Psoas muscle (tissue), 8 donors: ENCODE data around the gene MARCKSL1. TPM values are rescaled to one million over a fixed set of nuclear protein-coding genes. Genes with fewer than 3 reads are reported as not detected.

Experiments
- ATAC-seq, 4 donors: fragments of 200-7000 bp; cut with Tn5 transposase; one replicate each; pipeline ENCODE4 v1.9.1; 2020; ENCODE audit warnings: moderate library complexity in 3 of 4, mild to moderate bottlenecking in 2 of 4
- DNase-seq, 2 donors: peaks; one replicate each; pipeline ENCODE4 v3.0.0-alpha.2; 2020
- H3K27ac ChIP-seq: fragments of 200-600 bp; one replicate; pipeline ENCODE4 v1.8.0; 2022
- H3K27me3 ChIP-seq, 3 donors: fragments of 200-600 bp in 1 of 3; one replicate each; pipeline versions ENCODE4 v1.6.1 to v1.8.0; 2013 to 2022; ENCODE audit warnings: low read length in 2 of 3, mild to moderate bottlenecking in 2 of 3, moderate library complexity in 1 of 3; ENCODE audit not compliant: insufficient read depth in 3 of 3
- H3K36me3 ChIP-seq, 2 donors: fragments of 200-600 bp in 1 of 2; one replicate each; pipeline versions ENCODE4 v1.6.1 to v1.8.0; 2013 to 2022; ENCODE audit warnings: low read depth in 1 of 2, mild to moderate bottlenecking in 1 of 2, moderate library complexity in 1 of 2; ENCODE audit not compliant: insufficient read depth in 1 of 2
- H3K4me1 ChIP-seq: fragments of 200-600 bp; one replicate; pipeline ENCODE4 v1.8.0; 2022
- H3K4me3 ChIP-seq: fragments of 200-600 bp; one replicate; pipeline ENCODE4 v1.8.0; 2022; ENCODE audit warnings: mild to moderate bottlenecking
- H3K9me3 ChIP-seq: fragments of 200-600 bp; one replicate; pipeline ENCODE4 v1.8.0; 2022
- CTCF ChIP-seq: fragments of 200-600 bp; IDR thresholded peaks from one replicate; pipeline ENCODE4 v1.8.0; 2022; ENCODE audit warnings: antibody characterized with exemption
- WGBS, 3 donors: extraction: QIAGEN DNeasy Blood & Tissue Kit; methylation state at CpG; one replicate each; pipeline versions ENCODE4 v1.1.6 to v1.1.7; 2013; 5-methylcytosine and 5-hydroxymethylcytosine counted together
- intact Hi-C, 2 donors: fragments of 100-400 bp; cut with DNase I; formaldehyde crosslinking; loops; one replicate each; pipeline versions ENCODE4 v1.11.0 to v1.14.2; 2022
- polyA plus RNA-seq, 3 donors: library from polyadenylated mRNA; stranded (reverse); fragments of 200-250 nt; gene quantifications; one replicate each; pipeline ENCODE4 v1.2.3, GENCODE V29; 2013
- total RNA-seq, 4 donors: library from RNA; stranded (reverse); fragmentation: NEBNext Ultra II Directional in 2 of 4; extraction: Animal tissue kit (Norgen Biotek cat#: 25700) in 2 of 4; gene quantifications; one replicate each; pipeline versions ENCODE4 v1.2.1 to v1.2.4, GENCODE V29; 2021 to 2023
- donor health status: healthy with polysubstance abuse.
- donor health status: DM: no; HTN: no; CAD: no; lungs with moderate emphysema.
- donor health status: Bipolar disorder and iron deficiency.
- donor health status: healthy.
- donor health status: DM: yes; HTN: yes; CAD: no.
- donor health status: DM: no; HTN: no; CAD: no.
- donor health status: DM: no; HTN: no; CAD: no.
- donor health status: DM: yes; HTN: yes; CAD: no.

The MARCKSL1 gene
- total and polyA plus RNA-seq, 7 donors: 5.6 to 12.9 (median 9.4) TPM

- peaks cover 0 to 13% of the 10 kb centered on the region in 2 donors for H3K36me3 ChIP-seq
- DNase-seq (peak; percentile 30 to 56), ATAC-seq (peak; percentile 10 to 26 (median 16))
- 32 to 52% (median 37%) methylated on average over 15 of the region's 15 CpGs for WGBS, 3 donors
- H3K4me1 ChIP-seq: no peaks in the 10 kb centered on the region
- intact Hi-C loops: no loop called here
- no peaks in the 10 kb centered on the region for H3K27me3 ChIP-seq
- no peak overlapping the region for H3K27ac ChIP-seq
- no peaks in the 10 kb centered on the region for H3K9me3 ChIP-seq
- TF ChIP-seq CTCF: no peak
- H3K4me3 ChIP-seq: peak overlapping the region; percentile 74
Measured at GRCh38 chr1:32336591-32336932, 529 bp upstream of the MARCKSL1 start.

- ATAC-seq (no peak), DNase-seq (no peak)
- Histone ChIP-seq H3K27me3 (no peaks in the 10 kb centered on the region), H3K9me3 (no peaks in the 10 kb centered on the region), H3K4me1 (no peaks in the 10 kb centered on the region), H3K36me3 (peaks cover 0 to 23% of the 10 kb centered on the region in 2 donors), H3K27ac (peak overlapping the region; percentile 36), H3K4me3 (peak overlapping the region; percentile 74)
- no peak for TF ChIP-seq CTCF
- intact Hi-C loops: no loop called here
- 0 to 1% (median 0%) methylated on average over 15 to 33 of the region's 34 CpGs for whole genome bisulfite sequencing, 3 donors
Measured at GRCh38 chr1:32335535-32335789, 571 bp downstream of the MARCKSL1 start.

GRCh38 chr1:32334864-32335534 is 1.0 kb downstream of the MARCKSL1 start:
- 5 to 9% (median 6%) methylated on average over 32 to 46 of the region's 46 CpGs for WGBS, 3 donors
- no peaks in the 10 kb centered on the region for H3K9me3 ChIP-seq
- intact Hi-C loops: no loop called here
- H3K4me3 ChIP-seq: peak overlapping the region; percentile 74
- no peaks in the 10 kb centered on the region for H3K27me3 ChIP-seq
- peak overlapping the region; percentile 36 for H3K27ac ChIP-seq
- peak; percentile 49 for TF ChIP-seq CTCF
- peaks cover 0 to 27% of the 10 kb centered on the region in 2 donors for H3K36me3 ChIP-seq
- H3K4me1 ChIP-seq: no peaks in the 10 kb centered on the region
- DNase-seq (peak; percentile 57 to 61), ATAC-seq (peak; percentile 35 to 65 (median 52))

DNA sequence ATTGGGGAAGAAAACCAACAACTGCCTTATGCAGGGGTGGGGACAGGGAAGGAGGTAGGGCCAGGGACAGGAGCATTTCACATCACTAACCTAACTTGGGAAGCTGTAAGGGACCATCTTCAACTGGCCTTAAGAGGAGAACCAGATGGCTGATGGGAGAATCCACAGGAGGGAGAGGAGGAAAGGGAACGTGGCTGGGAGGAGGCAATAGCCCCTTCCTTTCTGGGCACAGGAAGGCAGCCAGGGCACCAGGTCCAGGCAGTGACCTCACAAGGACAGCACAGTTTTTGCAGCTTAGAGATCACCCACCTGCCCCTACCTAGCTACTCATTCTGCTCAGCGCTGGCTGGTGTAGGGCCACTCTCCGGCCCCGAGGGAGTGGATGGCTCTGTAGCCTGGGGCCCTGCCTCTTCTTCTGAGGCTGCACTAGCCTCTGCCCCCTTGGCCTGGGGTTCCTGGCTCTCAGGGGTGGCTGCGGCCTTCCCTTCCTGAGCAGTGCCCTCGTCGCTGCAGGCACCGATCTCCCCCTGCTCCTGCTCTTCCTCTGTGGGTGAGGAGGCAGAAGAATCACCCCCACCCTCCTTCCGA is 1.7 kb downstream of the MARCKSL1 start:
- Histone ChIP-seq H3K27me3 (no peaks in the 10 kb centered on the region), H3K9me3 (no peaks in the 10 kb centered on the region), H3K36me3 (peaks cover 0 to 34% of the 10 kb centered on the region in 2 donors), H3K4me1 (no peaks in the 10 kb centered on the region), H3K4me3 (peak overlapping the region; percentile 74), H3K27ac (no peak overlapping the region)
- ATAC-seq (no peak), DNase-seq (no peak)
- intact Hi-C loops: no loop called here
- TF ChIP-seq CTCF: no peak
- 64 to 74% (median 66%) methylated on average over 5 to 9 of the region's 9 CpGs for WGBS, 3 donors
